Neutrophil (primary cell): ENCODE measurements around the gene FOSL1.

Source experiments
- H3K27ac ChIP-seq: fragments of 200-600 bp; sonication (generic); 2 replicates; pipeline ENCODE4 v1.5.1; 2016; ENCODE audit warnings: mild to moderate bottlenecking, moderate library complexity
- H3K27me3 ChIP-seq: fragments of 200-600 bp; sonication (generic); 2 replicates; pipeline ENCODE4 v1.6.0; 2016; ENCODE audit warnings: mild to moderate bottlenecking
- H3K36me3 ChIP-seq: fragments of 200-600 bp; sonication (generic); 2 replicates; pipeline ENCODE4 v1.5.1; 2017
- H3K4me1 ChIP-seq, 2 experiments: fragments of 200-600 bp in 1 of 2; sonication (generic) in 1 of 2; 1 replicate in 1 of 2; 2 replicates in 1 of 2; pipeline versions ENCODE4 v1.5.1 to v1.6.1; 2013 to 2016; ENCODE audit warnings: low read depth in 1 of 2, low read length in 1 of 2, mild to moderate bottlenecking in 1 of 2, moderate library complexity in 1 of 2; ENCODE audit not compliant: control insufficient read depth in 1 of 2, insufficient read depth in 1 of 2
- H3K4me3 ChIP-seq, 2 experiments: fragments of 200-600 bp in 1 of 2; sonication (generic) in 1 of 2; 1 replicate in 1 of 2; 2 replicates in 1 of 2; pipeline ENCODE4 v1.5.1; 2013 to 2016; ENCODE audit warnings: low read depth in 1 of 2, low read length in 1 of 2, mild to moderate bottlenecking in 1 of 2, moderate library complexity in 1 of 2
- H3K9me3 ChIP-seq: fragments of 200-600 bp; sonication (generic); 2 replicates; pipeline ENCODE4 v1.5.1; 2016
- CTCF ChIP-seq: fragments of 200-600 bp; sonication (generic); IDR thresholded peaks from 2 replicates; pipeline ENCODE4 v1.5.1; 2016; ENCODE audit warnings: antibody characterized with exemption

Gene FOSL1

GRCh38 chr11:65900899-65901180, 652 bp upstream of the FOSL1 start:
- H3K9me3 ChIP-seq, result no peaks in the 10 kb centered on the region
- H3K27me3 ChIP-seq, result peaks cover 21% of the 10 kb centered on the region
- peaks cover 21 to 25% of the 10 kb centered on the region in 2 experiments for H3K4me1 ChIP-seq
- peak overlapping the region; percentile 72 for H3K27ac ChIP-seq
- no peaks in the 10 kb centered on the region for H3K36me3 ChIP-seq
- peak overlapping the region; percentile 65 to 75 for H3K4me3 ChIP-seq
- no peak for TF ChIP-seq CTCF

- Histone ChIP-seq H3K27me3 (peaks cover 21% of the 10 kb centered on the region), H3K36me3 (no peaks in the 10 kb centered on the region), H3K4me3 (peak overlapping the region; percentile 65 to 75), H3K4me1 (peaks cover 24 to 27% of the 10 kb centered on the region in 2 experiments), H3K27ac (peak overlapping the region; percentile 72), H3K9me3 (no peaks in the 10 kb centered on the region)
- no peak for TF ChIP-seq CTCF
Measured at GRCh38 chr11:65899356-65900124, 648 bp downstream of the FOSL1 start.

DNA sequence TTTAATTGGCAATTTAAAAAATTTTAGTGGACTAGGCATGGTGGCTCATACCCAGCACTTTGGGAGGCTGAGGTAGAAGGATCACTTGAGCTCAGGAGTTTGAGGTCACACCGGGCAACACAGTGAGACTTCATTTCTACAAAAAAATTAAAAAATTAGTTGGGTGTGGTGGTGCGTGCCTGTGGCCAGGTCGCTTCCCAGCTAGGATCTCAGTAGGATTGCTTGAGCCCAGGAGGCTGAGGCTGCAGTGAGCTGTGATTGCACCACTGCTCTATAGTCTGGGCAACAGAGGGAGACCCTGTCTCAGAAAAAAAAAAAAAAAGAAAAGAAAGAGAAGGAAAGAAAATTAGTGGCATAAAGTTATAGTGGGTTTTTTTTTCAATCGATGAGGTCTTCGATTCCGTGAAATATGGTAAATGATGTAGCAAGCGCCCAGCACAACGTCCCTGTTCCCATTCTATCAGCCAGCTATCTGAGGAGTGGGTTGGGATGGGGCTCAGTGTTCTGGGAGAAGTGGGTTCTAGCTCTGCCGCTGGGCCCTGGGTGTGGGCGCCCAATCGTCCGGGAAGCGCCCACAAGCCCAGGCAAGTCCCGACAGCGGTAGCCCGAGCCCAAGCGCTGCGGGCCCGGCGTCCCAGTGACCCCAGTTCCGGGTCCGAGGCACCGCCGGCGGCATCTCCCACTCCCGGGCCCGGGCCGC, 1.4 kb downstream of the FOSL1 start:
- no peak for TF ChIP-seq CTCF

GRCh38 chr11:65897020-65897471, 3.1 kb downstream of the FOSL1 start:
- Histone ChIP-seq H3K36me3 (no peaks in the 10 kb centered on the region), H3K4me1 (peaks cover 49 to 52% of the 10 kb centered on the region in 2 experiments), H3K9me3 (no peaks in the 10 kb centered on the region), H3K27me3 (peaks cover 21% of the 10 kb centered on the region), H3K4me3 (no peak overlapping the region), H3K27ac (no peak overlapping the region)
- no peak for TF ChIP-seq CTCF

More for the DNA sequence above, 1.4 kb downstream of the FOSL1 start:
- peak overlapping the region; percentile 72 for H3K27ac ChIP-seq
- H3K36me3 ChIP-seq, result no peaks in the 10 kb centered on the region
- peaks cover 31 to 34% of the 10 kb centered on the region in 2 experiments for H3K4me1 ChIP-seq
- H3K27me3 ChIP-seq, result peaks cover 21% of the 10 kb centered on the region
- H3K9me3 ChIP-seq, result no peaks in the 10 kb centered on the region
- peak overlapping the region; percentile 65 to 75 for H3K4me3 ChIP-seq

GRCh38 chr11:65896034-65896999, 3.9 kb downstream of the FOSL1 start:
- Histone ChIP-seq H3K9me3 (no peaks in the 10 kb centered on the region), H3K27ac (no peak overlapping the region), H3K4me3 (no peak overlapping the region), H3K27me3 (peaks cover 21% of the 10 kb centered on the region), H3K4me1 (peaks cover 56 to 59% of the 10 kb centered on the region in 2 experiments), H3K36me3 (no peaks in the 10 kb centered on the region)
- no peak for TF ChIP-seq CTCF
